ENCODE measurements around the gene ADD1.

ADD1 gene

DNA sequence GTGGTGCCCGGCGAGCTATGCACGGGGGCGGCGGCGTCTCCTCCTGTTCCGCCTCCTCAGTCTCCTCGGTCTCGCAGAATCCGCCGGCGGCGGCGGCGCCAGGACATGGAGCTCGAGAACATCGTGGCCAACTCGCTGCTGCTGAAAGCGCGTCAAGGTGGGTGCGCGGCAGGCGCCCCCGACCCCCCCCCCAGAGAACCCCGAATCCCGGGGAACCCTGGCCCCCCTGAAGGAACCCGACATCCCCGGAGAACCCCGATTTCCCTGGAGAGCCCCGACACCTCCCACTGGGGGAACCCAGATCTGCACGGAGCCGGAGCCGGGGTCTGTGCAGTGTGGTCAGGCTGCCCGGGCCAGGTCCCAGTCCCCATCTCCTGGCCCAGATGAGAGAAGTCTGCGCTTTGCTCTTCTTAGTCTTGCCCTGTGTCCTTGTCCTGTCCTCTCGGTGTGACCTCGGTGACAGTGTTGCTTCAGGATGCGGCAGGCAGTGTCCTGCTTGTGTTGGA is 120.4 kb downstream of the ADD1 start:
- Mint-ChIP-seq H3K4me3 (peak overlapping the region; percentile 83 to 86), H3K9me3 (no peaks in the 10 kb centered on the region), H3K4me1 (ENCODE audit: low read depth in 2 of 2) (peaks cover 26 to 28% of the 10 kb centered on the region in 2 donors), H3K27ac (peak overlapping the region; percentile 42 to 94), H3K36me3 (ENCODE audit: insufficient read depth) (peaks cover 27% of the 10 kb centered on the region), H3K27me3 (no peaks in the 10 kb centered on the region)
- ATAC-seq (replicated peaks) (no peak), DNase-seq (no peak)

DNA sequence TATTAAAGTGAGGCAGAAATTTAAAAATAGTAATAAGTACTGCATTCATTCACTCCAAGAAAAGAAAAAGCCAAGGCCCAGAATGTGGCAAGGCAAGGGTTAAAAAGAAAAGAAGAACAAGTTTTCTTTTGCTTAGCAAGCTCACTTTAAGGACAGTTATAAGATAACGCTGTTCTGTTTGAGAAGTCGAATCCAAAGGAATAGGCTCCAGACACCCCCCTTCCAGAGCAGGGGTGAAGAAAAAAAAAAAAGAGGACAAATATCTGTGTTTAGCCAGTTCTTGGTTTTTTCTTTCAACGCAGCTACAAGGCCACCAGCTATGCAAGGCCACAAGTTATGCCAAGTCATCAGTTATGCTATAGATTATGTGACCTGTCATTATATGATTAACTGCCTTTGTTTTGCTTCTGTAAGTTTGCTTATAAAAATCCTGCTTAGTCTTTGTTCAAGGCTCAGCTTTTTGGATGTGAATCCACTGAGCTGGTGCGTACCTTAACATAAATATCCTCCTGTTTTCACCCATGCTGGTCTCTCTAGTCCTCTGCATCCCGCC is 121.1 kb downstream of the ADD1 start:
- no peak for DNase-seq
- H3K4me3 Mint-ChIP-seq, result peak overlapping the region; percentile 83 to 86
- no peak for ATAC-seq (replicated peaks)
- H3K27me3 Mint-ChIP-seq, result no peaks in the 10 kb centered on the region
- H3K36me3 Mint-ChIP-seq (ENCODE audit: insufficient read depth), result peaks cover 24% of the 10 kb centered on the region
- no peaks in the 10 kb centered on the region for H3K9me3 Mint-ChIP-seq
- peaks cover 22 to 23% of the 10 kb centered on the region in 2 donors for H3K4me1 Mint-ChIP-seq (ENCODE audit: low read depth in 2 of 2)
- H3K27ac Mint-ChIP-seq, result peak overlapping the region; percentile 42 to 94

DNA sequence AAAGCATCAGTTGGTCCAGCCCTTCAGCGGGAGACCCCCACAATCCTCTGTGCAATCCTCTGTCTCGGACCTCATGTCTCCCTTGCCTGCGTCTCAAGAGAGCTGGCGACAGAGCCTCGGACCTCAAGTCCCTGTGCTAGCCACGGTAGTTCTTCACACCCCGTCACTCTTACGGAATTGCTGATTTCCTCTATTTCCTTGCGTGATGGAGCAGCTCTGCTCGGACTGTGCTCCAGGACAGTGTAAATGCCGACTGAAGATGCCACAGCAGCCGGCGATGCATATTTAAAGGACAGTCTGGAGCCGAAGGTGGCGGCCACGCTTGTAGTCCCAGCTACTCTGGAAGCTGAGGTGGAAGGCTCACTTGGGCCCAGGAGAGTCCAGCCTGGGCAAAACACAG is 121.6 kb downstream of the ADD1 start:
- no peak for ATAC-seq (replicated peaks)
- H3K27ac Mint-ChIP-seq, result no peak overlapping the region
- H3K4me3 Mint-ChIP-seq, result peak overlapping the region; percentile 83 to 86
- peaks cover 21% of the 10 kb centered on the region for H3K36me3 Mint-ChIP-seq (ENCODE audit: insufficient read depth)
- no peaks in the 10 kb centered on the region for H3K27me3 Mint-ChIP-seq
- H3K9me3 Mint-ChIP-seq, result no peaks in the 10 kb centered on the region
- no peak for DNase-seq
- H3K4me1 Mint-ChIP-seq (ENCODE audit: low read depth in 2 of 2), result peaks cover 20 to 23% of the 10 kb centered on the region in 2 donors

DNA sequence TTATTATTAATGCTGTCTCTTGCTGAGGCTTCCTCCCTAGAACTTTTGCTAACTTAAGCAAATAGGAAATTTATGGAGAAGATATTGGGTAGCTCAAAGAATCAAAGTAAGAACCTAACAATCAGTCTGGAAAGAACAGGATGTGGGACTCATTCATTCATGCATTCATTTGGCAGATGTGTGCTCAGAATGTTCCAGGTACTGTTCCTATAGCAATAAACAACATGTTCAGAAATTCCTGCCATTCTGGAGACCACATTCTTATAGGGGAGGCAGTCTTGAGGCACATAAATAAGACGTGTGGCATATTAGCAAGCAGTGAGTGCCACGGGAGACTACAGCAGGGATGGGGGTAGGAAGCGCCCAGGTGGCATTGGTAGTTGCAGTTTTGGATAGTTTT is 124.7 kb downstream of the ADD1 start:
- DNase-seq (no peak), ATAC-seq (replicated peaks) (no peak)
- no peaks in the 10 kb centered on the region for H3K9me3 Mint-ChIP-seq
- H3K27ac Mint-ChIP-seq, result no peak overlapping the region
- peaks cover 4 to 5% of the 10 kb centered on the region in 2 donors for H3K4me1 Mint-ChIP-seq (ENCODE audit: low read depth in 2 of 2)
- no peaks in the 10 kb centered on the region for H3K27me3 Mint-ChIP-seq
- no peak overlapping the region for H3K4me3 Mint-ChIP-seq
- H3K36me3 Mint-ChIP-seq (ENCODE audit: insufficient read depth), result peaks cover 4% of the 10 kb centered on the region

DNA sequence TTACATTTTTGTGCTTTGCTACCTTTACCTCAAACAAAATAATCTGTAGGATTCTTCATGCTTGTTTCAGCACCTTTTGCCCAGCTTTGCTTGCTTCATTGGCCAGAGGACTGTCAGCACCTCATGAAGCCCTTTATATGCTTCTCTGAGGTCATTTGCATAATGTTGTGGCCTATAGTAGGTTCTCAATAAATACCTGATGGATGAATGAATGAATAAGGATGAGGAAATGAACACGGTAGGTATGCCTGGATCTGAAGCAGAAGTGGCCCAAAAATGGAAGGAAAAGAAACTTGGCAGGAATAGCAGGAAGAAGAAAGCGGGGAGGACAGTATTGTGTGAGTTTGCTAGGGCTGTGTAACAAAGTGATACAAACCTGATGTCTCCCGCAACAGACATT is 127.6 kb downstream of the ADD1 start:
- Mint-ChIP-seq H3K9me3 (no peaks in the 10 kb centered on the region), H3K27ac (no peak overlapping the region), H3K4me1 (ENCODE audit: low read depth in 2 of 2) (no peaks in the 10 kb centered on the region), H3K4me3 (no peak overlapping the region), H3K36me3 (ENCODE audit: insufficient read depth) (no peaks in the 10 kb centered on the region), H3K27me3 (no peaks in the 10 kb centered on the region)
- ATAC-seq (replicated peaks), result no peak
- no peak for DNase-seq

DNA sequence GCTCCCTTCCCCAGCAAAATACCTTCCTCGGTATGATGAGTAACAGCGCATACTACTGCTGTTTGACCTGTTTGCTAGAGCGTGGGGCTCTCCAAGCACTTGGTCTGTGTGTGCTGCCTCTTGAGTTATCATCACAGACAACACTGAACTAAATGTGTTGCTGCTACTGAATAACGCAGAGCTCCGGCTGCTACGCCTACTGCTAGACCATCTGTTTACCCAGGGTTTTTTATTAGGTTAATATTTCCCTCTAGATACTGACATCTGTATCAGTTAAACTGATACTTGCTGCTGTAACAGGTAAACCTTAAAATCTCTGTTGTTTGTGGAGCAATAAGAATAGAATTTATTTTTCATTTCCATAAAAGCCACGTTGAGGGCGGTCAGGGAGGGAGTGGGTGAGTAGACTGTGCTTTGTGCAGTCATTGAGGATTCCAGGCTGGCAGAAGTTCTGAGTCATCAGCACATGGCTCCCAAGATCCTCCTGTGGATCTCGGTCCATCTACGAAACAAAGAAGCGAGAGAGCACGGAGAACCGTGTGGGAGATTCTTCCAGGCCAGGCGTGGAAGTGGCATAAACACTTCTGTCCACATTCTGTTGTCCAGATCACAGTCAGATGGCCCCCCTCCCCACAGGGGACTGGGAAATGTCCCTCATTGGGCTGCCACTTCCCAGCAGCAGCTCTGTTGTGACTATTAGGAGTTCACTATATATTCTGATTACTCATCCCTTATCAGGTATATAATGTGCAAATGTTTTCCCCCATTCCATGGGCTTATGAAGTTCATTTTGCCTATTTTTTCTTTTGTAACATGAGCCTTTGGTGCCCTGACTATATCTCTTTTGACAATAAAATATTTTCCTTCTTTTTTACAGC is 133.8 kb downstream of the ADD1 start:
- H3K27ac Mint-ChIP-seq, result peak overlapping the region in 1 of 2 donors; percentile 71
- no peak for DNase-seq
- H3K9me3 Mint-ChIP-seq, result no peaks in the 10 kb centered on the region
- no peak overlapping the region for H3K4me3 Mint-ChIP-seq
- H3K4me1 Mint-ChIP-seq (ENCODE audit: low read depth in 2 of 2), result no peaks in the 10 kb centered on the region
- H3K36me3 Mint-ChIP-seq (ENCODE audit: insufficient read depth), result no peaks in the 10 kb centered on the region
- ATAC-seq (replicated peaks), result no peak
- no peaks in the 10 kb centered on the region for H3K27me3 Mint-ChIP-seq
